Nephron (organoid): Measurements from ENCODE around the gene SNTA1.
"Not testable (repeated sequence)": the region's sequence is repeated elsewhere in the genome, so short reads cannot be mapped to it uniquely, and the experiment has no call there.

ENCODE experiments used
- H3K27ac Mint-ChIP-seq, 3 experiments: 2 replicates each; pipeline ENCODE4 v1.8.0; 2020; ENCODE audit warnings: mixed read lengths in 3 of 3, mild to moderate bottlenecking in 2 of 3, moderate library complexity in 1 of 3
- H3K27me3 Mint-ChIP-seq: 2 replicates; pipeline ENCODE4 v1.8.0; 2021; ENCODE audit warnings: low read depth, mild to moderate bottlenecking, moderate library complexity, mixed read lengths
- H3K36me3 Mint-ChIP-seq: 2 replicates; pipeline ENCODE4 v1.8.0; 2020; ENCODE audit warnings: low read depth, mixed read lengths
- H3K4me1 Mint-ChIP-seq: 2 replicates; pipeline ENCODE4 v1.8.0; 2020; ENCODE audit warnings: mixed read lengths
- H3K4me3 Mint-ChIP-seq, 3 experiments: 2 replicates each; pipeline ENCODE4 v1.8.0; 2020; ENCODE audit warnings: mild to moderate bottlenecking in 3 of 3, mixed read lengths in 3 of 3, moderate library complexity in 2 of 3
- H3K9me3 Mint-ChIP-seq: 2 replicates; pipeline ENCODE4 v1.8.0; 2020; ENCODE audit warnings: mixed read lengths
- TF ChIP-seq, protein P1 (sequence below), 3 experiments: fragments of 200-600 bp; sonication (generic); IDR thresholded peaks; one replicate each; pipeline ENCODE4 v1.5.0; 2021; ENCODE audit warnings: antibody characterized with exemption in 3 of 3; ENCODE audit not compliant: unreplicated experiment in 3 of 3

SNTA1 gene

GRCh38 chr20:33399924-33400323 lies 43.6 kb downstream of the SNTA1 start:
- no peaks in the 10 kb centered on the region for H3K27me3 Mint-ChIP-seq
- H3K9me3 Mint-ChIP-seq, result no peaks in the 10 kb centered on the region
- H3K4me1 Mint-ChIP-seq, result peaks cover 22% of the 10 kb centered on the region
- H3K4me3 Mint-ChIP-seq, result peak overlapping the region; percentile 98 to 99 (median 99)
- TF ChIP-seq, protein P1, sequence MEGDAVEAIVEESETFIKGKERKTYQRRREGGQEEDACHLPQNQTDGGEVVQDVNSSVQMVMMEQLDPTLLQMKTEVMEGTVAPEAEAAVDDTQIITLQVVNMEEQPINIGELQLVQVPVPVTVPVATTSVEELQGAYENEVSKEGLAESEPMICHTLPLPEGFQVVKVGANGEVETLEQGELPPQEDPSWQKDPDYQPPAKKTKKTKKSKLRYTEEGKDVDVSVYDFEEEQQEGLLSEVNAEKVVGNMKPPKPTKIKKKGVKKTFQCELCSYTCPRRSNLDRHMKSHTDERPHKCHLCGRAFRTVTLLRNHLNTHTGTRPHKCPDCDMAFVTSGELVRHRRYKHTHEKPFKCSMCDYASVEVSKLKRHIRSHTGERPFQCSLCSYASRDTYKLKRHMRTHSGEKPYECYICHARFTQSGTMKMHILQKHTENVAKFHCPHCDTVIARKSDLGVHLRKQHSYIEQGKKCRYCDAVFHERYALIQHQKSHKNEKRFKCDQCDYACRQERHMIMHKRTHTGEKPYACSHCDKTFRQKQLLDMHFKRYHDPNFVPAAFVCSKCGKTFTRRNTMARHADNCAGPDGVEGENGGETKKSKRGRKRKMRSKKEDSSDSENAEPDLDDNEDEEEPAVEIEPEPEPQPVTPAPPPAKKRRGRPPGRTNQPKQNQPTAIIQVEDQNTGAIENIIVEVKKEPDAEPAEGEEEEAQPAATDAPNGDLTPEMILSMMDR (IDR thresholded peaks at IDR 0.05; ENCODE audit: unreplicated experiment in 3 of 3), result no peak
- H3K27ac Mint-ChIP-seq, result no peak overlapping the region
- H3K36me3 Mint-ChIP-seq, result peaks cover 8% of the 10 kb centered on the region

DNA sequence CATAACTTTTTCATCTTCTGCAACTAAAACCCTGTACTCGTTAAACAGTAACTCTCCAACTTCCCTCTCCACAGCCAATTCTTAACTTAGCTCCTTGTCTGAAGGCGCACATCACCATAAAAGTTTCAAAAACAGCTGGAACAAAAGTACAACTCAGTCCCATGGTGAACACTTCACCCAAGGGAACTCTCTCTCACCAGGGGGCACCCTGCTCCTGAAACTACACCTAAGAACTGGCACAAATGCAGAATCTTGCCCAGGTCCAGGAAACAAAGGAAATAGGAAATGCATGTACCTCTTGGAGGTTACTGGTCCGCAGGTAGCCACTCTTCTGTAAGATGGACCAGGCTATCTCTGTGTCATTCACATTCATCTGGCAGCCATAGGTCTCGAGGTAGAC lies 48.8 kb downstream of the SNTA1 start:
- Mint-ChIP-seq H3K36me3 (peaks cover 48% of the 10 kb centered on the region), H3K4me1 (peaks cover 17% of the 10 kb centered on the region), H3K9me3 (peaks cover 2% of the 10 kb centered on the region), H3K4me3 (no peak overlapping the region), H3K27ac (no peak overlapping the region), H3K27me3 (no peaks in the 10 kb centered on the region)
- TF ChIP-seq, protein P1 (IDR thresholded peaks at IDR 0.05; ENCODE audit: unreplicated experiment in 3 of 3), result peak in 1 of 3 experiments; percentile 7

DNA sequence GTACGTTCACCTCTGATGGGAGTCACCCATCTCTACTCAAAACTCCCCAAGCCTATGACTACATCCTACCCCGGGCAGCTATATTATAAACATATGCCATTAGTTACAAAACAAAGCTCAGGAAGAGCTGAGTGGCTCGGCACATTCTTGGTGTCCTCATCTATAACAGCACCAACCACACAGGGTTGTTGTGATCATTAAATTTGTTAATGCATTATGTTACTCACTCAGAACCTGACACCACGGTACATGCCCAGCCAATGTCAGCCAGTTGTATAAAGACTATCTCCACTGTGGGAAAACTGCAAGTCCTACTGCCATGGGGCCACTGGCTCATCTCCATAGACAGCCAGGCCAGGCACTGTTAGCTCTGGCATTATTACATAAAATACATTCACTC lies 50.0 kb downstream of the SNTA1 start:
- Mint-ChIP-seq H3K4me1 (peaks cover 11% of the 10 kb centered on the region), H3K27me3 (no peaks in the 10 kb centered on the region), H3K27ac (peak overlapping the region in 1 of 3 experiments; percentile 37), H3K9me3 (peaks cover 2% of the 10 kb centered on the region), H3K4me3 (no peak overlapping the region), H3K36me3 (peaks cover 52% of the 10 kb centered on the region)
- TF ChIP-seq, protein P1 (IDR thresholded peaks at IDR 0.05; ENCODE audit: unreplicated experiment in 3 of 3), result no peak

- Mint-ChIP-seq H3K4me1 (peaks cover 11% of the 10 kb centered on the region), H3K27ac (peak overlapping the region; percentile 51 to 80 (median 67)), H3K9me3 (peaks cover 2% of the 10 kb centered on the region), H3K36me3 (peaks cover 66% of the 10 kb centered on the region), H3K27me3 (no peaks in the 10 kb centered on the region), H3K4me3 (peak overlapping the region in 1 of 3 experiments; percentile 4)
- TF ChIP-seq, protein P1 (IDR thresholded peaks at IDR 0.05; ENCODE audit: unreplicated experiment in 3 of 3), result no peak
These were observed 51.7 kb downstream of the SNTA1 start for GRCh38 chr20:33391722-33392415.

DNA sequence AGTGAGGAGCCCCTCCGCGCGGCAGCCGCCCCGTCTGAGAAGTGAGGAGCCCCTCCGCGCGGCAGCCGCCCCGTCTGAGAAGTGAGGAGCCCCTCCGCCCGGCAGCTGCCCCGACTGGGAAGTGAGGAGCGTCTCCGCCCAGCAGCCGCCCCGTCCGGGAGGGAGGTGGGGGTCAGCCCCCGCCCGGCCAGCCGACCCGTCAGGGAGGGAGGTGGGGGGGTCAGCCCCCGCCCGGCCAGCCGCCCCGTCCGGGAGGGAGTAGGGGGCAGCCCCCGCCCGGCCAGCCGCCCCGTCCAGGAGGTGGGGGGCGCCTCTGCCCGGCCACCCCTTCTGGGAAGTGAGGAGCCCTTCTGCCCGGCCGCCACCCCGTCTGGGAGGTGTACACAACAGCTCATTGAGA lies 54.2 kb downstream of the SNTA1 start:
- H3K4me3 Mint-ChIP-seq, H3K27me3 Mint-ChIP-seq, H3K27ac Mint-ChIP-seq, H3K9me3 Mint-ChIP-seq: not testable (repeated sequence)
- Mint-ChIP-seq H3K36me3 (peaks cover 74% of the 10 kb centered on the region), H3K4me1 (peaks cover 11% of the 10 kb centered on the region)

GRCh38 chr20:33388268-33388667 lies 55.3 kb downstream of the SNTA1 start:
- Mint-ChIP-seq H3K9me3 (peaks cover 2% of the 10 kb centered on the region), H3K4me1 (peaks cover 11% of the 10 kb centered on the region), H3K27ac (no peak overlapping the region), H3K36me3 (peaks cover 71% of the 10 kb centered on the region), H3K27me3 (no peaks in the 10 kb centered on the region), H3K4me3 (no peak overlapping the region)
- TF ChIP-seq, protein P1 (IDR thresholded peaks at IDR 0.05; ENCODE audit: unreplicated experiment in 3 of 3), result no peak
